Right lobe of liver (tissue), 4 donors: Measurements from ENCODE around the gene COL21A1.

ENCODE experiments used
- POLR2A ChIP-seq: fragments of 450-650 bp; IDR thresholded peaks from one replicate; pipeline ENCODE4 v1.6.1; 2017; ENCODE audit warnings: antibody characterized with exemption, mild to moderate bottlenecking
- TF ChIP-seq, protein P1 (sequence below), 4 donors: fragments of 200-600 bp in 3 of 4; fragments of 450-650 bp in 1 of 4; IDR thresholded peaks; one replicate each; pipeline versions ENCODE4 v1.5.1 to v1.8.0; 2016 to 2022; ENCODE audit warnings: antibody characterized with exemption in 4 of 4, mild to moderate bottlenecking in 2 of 4
- donor health status: DM: no; HTN: no; CAD: no.
- donor health status: DM: no; HTN: no; CAD: no.
- donor health status: DM: no; HTN: yes; CAD: no.

DNA sequence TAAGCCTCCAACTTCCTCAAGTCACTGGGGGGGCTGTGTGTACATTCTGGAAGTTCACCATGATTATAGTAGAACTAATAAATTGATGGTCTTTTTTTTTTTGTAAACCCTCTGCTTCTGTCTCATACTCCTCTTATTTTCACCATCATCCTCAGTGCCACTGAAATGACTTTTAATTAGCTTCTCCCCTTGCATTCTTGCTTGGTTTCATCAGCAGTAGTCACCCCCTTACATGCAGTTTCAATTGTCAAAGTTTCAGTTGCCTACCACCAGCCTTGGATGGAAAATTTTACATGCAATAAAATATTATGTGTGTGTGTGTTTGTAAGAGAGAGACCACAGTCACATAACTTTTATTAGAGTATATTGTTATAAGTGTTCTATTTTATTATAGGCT is 196.2 kb downstream of the COL21A1 start:
- TF ChIP-seq, protein P1, sequence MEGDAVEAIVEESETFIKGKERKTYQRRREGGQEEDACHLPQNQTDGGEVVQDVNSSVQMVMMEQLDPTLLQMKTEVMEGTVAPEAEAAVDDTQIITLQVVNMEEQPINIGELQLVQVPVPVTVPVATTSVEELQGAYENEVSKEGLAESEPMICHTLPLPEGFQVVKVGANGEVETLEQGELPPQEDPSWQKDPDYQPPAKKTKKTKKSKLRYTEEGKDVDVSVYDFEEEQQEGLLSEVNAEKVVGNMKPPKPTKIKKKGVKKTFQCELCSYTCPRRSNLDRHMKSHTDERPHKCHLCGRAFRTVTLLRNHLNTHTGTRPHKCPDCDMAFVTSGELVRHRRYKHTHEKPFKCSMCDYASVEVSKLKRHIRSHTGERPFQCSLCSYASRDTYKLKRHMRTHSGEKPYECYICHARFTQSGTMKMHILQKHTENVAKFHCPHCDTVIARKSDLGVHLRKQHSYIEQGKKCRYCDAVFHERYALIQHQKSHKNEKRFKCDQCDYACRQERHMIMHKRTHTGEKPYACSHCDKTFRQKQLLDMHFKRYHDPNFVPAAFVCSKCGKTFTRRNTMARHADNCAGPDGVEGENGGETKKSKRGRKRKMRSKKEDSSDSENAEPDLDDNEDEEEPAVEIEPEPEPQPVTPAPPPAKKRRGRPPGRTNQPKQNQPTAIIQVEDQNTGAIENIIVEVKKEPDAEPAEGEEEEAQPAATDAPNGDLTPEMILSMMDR (IDR thresholded peaks at IDR 0.05) = no peak
- TF ChIP-seq POLR2A = no peak
